BJ (cell line): ENCODE measurements around the gene MYH10. TPM values are rescaled to one million over a fixed set of nuclear protein-coding genes. Genes with fewer than 3 reads are reported as not detected.
A peak's percentile ranks its signal among the peaks of the same experiment; 100 is the strongest.

Source experiments
- CTCF ChIA-PET: fragments of 350-600 bp; formaldehyde crosslinking; extraction: SDS; loops from one replicate; lab custom pipeline; 2021; ENCODE audit warnings: antibody characterized with exemption, inconsistent platforms; lab: Yijun Ruan, JAX
- POLR2A ChIA-PET: fragments of 300-600 bp; sonication (Branson Sonifier 250); formaldehyde crosslinking; extraction: SDS; loops from one replicate; lab custom pipeline; 2021; ENCODE audit warnings: antibody characterized with exemption; lab: Charles Lee
- DNase-seq: peaks from one replicate; pipeline ENCODE4 v3.0.0-alpha.2; 2011; ENCODE audit warnings: low read depth
- H3K27me3 ChIP-seq: 2 replicates; pipeline ENCODE4 v1.6.0; 2011; ENCODE audit warnings: low read length; ENCODE audit not compliant: control insufficient read depth, insufficient read depth
- H3K36me3 ChIP-seq: 2 replicates; pipeline ENCODE4 v1.5.1; 2011; ENCODE audit warnings: low read length; ENCODE audit not compliant: control insufficient read depth, insufficient read depth
- H3K4me3 ChIP-seq: 2 replicates; pipeline ENCODE4 v1.5.1; 2011; ENCODE audit warnings: low read depth, mild to moderate bottlenecking, control low read depth, low read length
- CTCF ChIP-seq: IDR thresholded peaks from 2 replicates; pipeline ENCODE4 v1.5.1; 2011; ENCODE audit warnings: low read depth, mild to moderate bottlenecking, control low read depth, inconsistent platforms, low read length, moderate library complexity; ENCODE audit not compliant: insufficient read depth
- polyA plus RNA-seq: library from polyadenylated mRNA; depleted of rRNA; stranded (reverse); fragments of >200 nt; gene quantifications from 2 replicates; pipeline ENCODE4 v1.2.3, GENCODE V29; 2011

Gene MYH10
- polyA plus RNA-seq, 1 experiment, result 62.1 TPM

- CTCF ChIA-PET, result interaction anchor here (0.6 to 2.6 kb wide), 3 partner anchors 19 to 347 kb away, joined by 3 to 6 read pairs (median 3); no protein-coding TSS in a partner anchor
- Histone ChIP-seq H3K27me3 (no peaks in the 10 kb centered on the region), H3K36me3 (peaks cover 3% of the 10 kb centered on the region), H3K4me3 (no peak overlapping the region)
- DNase-seq, result no peak
- no peak for TF ChIP-seq CTCF
- POLR2A ChIA-PET, result no interaction called here
These were observed 192.1 kb downstream of the MYH10 start for GRCh38 chr17:8438441-8438840.

DNA sequence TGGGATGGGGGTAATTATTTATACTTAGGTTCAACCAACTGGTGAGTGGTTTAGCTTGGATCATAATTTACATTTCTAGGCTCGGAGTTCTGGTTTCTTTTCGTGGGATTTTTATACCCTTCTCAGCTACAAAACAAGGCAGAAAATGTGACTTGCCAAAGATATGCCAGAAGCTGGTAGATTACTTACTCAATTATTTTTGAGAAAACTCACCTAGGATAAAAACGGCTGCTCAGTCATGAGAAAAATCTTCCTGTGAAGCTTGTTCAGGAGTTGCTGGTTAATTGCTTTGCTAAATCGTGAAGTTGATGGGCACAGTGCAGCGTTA, 193.7 kb downstream of the MYH10 start:
- no peaks in the 10 kb centered on the region for H3K27me3 ChIP-seq
- ChIA-PET CTCF (interaction anchor here (1.0 to 2.6 kb wide), 5 partner anchors 8 to 349 kb away, joined by 3 to 6 read pairs (median 3); no protein-coding TSS in a partner anchor), POLR2A (interaction anchor here (0.7 kb wide), 3 partner anchors 27 to 148 kb away, joined by 3 to 4 read pairs (median 3); partner anchors contain the start of gene RANGRF)
- peak overlapping the region; percentile 96 for H3K4me3 ChIP-seq
- DNase-seq, result no peak
- no peak for TF ChIP-seq CTCF
- H3K36me3 ChIP-seq, result peaks cover 3% of the 10 kb centered on the region

GRCh38 chr17:8436169-8436843, 194.2 kb downstream of the MYH10 start:
- no peaks in the 10 kb centered on the region for H3K27me3 ChIP-seq
- ChIA-PET CTCF (interaction anchor here (0.8 to 2.6 kb wide), 7 partner anchors 9 to 349 kb away, joined by 3 to 6 read pairs (median 3); no protein-coding TSS in a partner anchor), POLR2A (interaction anchor here (0.6 to 1.3 kb wide), 3 partner anchors 51 to 211 kb away, joined by 3 to 4 read pairs (median 4); partner anchors contain the start of gene RANGRF)
- peaks cover 3% of the 10 kb centered on the region for H3K36me3 ChIP-seq
- no peak for TF ChIP-seq CTCF
- H3K4me3 ChIP-seq, result peak overlapping the region; percentile 96
- no peak for DNase-seq

DNA sequence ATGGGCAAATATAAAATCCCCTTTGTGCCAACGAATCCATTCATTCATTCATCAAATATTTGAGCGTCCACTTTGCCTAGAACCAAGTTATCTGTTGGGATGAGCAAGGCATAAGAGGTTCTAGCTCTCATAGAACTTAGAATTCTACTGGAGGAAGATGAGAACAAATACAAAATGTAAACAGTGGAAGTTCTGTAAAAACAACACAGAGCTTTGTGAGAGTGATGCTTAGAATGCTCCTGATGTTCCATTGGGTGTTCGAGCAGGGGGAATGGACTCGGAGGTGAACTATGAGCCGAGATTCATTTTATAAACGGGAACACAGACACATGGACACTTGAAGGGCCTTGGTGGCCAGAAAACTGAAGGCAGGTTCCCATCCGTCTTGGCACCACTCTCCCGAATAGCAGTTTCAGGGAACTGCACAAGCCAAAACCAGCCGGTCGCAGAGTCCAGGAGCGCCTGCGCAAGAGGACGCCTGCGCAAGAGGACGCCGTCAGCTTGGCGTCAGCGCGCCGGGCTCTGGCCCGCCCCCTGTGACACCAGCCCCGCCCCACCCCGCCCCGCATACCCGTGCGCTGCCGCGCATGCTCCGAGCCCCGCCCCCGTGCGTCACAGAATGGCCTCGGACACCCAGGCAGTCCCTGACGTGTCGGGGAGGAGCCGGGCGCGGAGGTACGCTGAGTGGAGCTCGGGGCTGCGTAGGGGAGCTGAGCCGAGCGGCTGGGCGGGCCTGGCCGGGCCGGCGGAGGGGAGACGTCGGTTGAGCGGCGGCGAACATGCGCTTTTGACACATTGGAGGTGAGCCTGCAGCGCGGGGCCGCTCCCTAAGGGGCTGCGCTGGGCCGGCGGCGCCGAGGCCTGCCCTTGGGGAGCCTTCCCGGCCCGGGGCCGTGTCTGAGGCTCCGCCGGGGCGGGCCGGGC, 195.0 kb downstream of the MYH10 start, which contains the start of gene NDEL1:
Gene NDEL1 (plus strand): TSS at position 640 of the 924 bp plus-strand sequence. CDS start 8,388 bp downstream, outside the sequence.
- peak; percentile 76 for DNase-seq
- Histone ChIP-seq H3K27me3 (no peaks in the 10 kb centered on the region), H3K36me3 (peaks cover 3% of the 10 kb centered on the region), H3K4me3 (peak within 1 kb of the TSS; percentile 96)
- ChIA-PET POLR2A (interaction anchor here (0.6 to 1.3 kb wide), 2 partner anchors 50 to 212 kb away, joined by 3 to 4 read pairs; no protein-coding TSS in a partner anchor), CTCF (interaction anchor here (0.8 to 1.2 kb wide), 3 partner anchors 25 to 315 kb away, joined by 3 to 4 read pairs (median 3); no protein-coding TSS in a partner anchor)
- TF ChIP-seq CTCF, result no peak
